Measurements from ENCODE around the gene SLC7A1.

The SLC7A1 gene

DNA sequence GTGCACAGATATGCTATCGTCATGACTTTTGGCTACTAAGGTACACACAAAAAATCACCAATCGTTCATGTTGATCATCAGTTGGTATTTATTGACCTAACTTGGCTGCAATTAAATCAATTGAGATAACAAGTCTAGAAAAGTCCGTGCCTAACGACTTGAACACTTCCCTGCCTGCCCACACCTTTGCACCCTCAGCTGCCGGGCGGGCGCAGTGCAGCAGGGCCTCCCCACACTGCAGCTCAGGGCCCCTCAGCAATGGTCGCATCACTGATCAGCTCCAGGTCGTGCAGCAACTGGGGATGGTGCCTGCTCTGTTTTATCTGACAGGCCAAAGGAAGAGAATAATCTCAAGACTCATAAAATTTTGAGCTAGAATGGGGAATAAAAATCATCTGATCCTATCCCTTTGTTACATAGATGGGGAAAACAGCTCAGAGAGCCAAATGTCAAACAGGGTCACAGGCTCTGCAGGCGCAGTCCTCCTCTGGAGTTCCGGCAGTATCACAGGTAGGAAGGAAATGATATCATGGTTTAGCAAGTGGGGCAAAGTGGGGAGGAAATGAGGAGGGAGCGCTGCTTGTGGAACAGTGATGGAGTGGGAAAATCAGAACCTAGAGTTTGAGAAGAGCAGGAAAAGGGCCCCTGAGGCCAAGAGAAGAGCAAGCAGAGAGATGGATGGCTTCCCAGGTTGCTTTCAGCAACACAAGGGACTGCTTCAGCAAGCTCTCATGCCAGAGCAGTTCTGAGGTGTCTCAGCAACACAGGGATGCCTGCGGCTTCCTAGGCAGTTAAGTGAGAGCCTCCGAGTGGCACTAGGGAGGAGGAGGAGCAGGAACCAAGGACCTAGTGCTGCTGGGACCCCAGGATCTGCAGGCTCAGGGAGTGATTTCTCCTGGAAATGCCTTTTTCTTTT lies 57.5 kb downstream of the SLC7A1 start:
- no peaks in the 10 kb centered on the region for H3K9me3 ChIP-seq (ENCODE audit: insufficient read depth, low read depth, low read length)
- H3K27me3 ChIP-seq (ENCODE audit: insufficient read depth, low read length), result no peaks in the 10 kb centered on the region
- peaks cover 16% of the 10 kb centered on the region for H3K4me1 ChIP-seq (ENCODE audit: insufficient read depth, low read length)
- H3K9ac ChIP-seq (ENCODE audit: low read depth, low read length), result no peak overlapping the region
- H3K36me3 ChIP-seq (ENCODE audit: insufficient read depth, low read depth, low read length), result peaks cover 44% of the 10 kb centered on the region
- H3K27ac ChIP-seq (ENCODE audit: low read length), result no peak overlapping the region
- no peak overlapping the region for H3K4me3 ChIP-seq (ENCODE audit: low read length)

DNA sequence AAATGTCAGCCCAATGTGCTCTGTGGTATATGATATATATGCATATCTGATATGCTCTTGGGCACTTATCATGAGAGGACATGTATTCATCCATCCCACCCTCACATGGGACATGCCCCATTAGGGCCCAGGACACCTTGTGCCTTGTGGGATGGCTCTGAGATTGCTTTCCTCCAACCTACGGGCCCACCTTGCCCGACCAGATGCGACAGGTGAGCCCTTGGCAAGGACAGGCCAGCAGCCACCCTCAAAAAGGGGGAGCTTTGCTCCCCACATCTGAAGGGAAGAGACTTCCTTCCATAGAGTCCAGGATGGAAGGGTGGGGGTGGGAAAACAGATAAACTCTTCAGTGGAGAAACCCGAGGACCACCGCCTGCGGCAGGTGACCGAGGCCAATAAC lies 58.6 kb downstream of the SLC7A1 start:
- Histone ChIP-seq H3K27me3 (ENCODE audit: insufficient read depth, low read length) (no peaks in the 10 kb centered on the region), H3K4me3 (ENCODE audit: low read length) (no peak overlapping the region), H3K9ac (ENCODE audit: low read depth, low read length) (no peak overlapping the region), H3K27ac (ENCODE audit: low read length) (no peak overlapping the region), H3K36me3 (ENCODE audit: insufficient read depth, low read depth, low read length) (peaks cover 55% of the 10 kb centered on the region), H3K9me3 (ENCODE audit: insufficient read depth, low read depth, low read length) (no peaks in the 10 kb centered on the region), H3K4me1 (ENCODE audit: insufficient read depth, low read length) (peaks cover 16% of the 10 kb centered on the region)

DNA sequence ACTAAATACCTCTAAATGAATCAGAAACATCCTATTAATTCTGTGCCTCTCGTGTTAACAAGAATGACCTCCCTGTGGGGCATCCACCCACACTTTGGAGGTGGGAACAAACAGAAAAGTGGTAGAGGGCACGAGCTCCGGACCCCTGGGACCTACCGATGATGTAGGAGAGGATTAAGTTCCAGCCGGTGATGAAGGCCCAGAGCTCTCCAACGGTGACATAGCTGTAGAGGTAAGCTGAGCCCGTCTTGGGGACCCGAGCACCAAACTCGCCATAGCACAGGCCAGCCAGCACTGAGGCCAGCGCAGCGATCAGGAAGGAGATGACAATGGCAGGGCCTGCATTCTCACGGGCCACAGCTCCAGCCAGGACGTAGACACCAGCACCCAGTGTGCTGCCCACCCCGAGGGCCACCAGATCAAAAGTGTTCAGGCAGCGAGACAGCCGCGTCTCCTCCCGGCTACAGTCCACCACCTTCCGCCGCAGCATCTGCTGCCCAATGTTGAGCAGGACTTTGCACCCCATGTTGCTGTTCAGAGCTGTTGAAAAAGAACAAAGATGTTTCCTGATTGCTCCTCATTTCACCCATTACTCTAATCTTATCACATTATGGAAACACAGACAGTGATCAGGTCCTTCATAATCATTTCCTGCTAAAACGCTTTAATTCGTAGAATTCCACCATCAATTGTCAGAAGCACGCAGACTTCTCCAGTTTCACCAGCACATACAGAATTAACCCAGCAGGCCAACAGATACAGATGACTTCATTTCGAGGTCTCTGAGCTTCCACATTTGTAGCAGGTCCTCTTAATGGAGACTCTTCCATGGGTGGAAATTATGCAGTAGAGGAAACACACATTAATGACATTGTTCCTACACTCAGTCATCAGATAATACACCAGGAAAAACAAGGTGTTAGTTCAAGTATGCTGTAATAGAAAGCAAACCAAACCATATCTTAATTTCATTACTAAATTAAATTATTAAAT lies 59.5 kb downstream of the SLC7A1 start:
- H3K4me3 ChIP-seq (ENCODE audit: low read length), result no peak overlapping the region
- no peak overlapping the region for H3K9ac ChIP-seq (ENCODE audit: low read depth, low read length)
- H3K4me1 ChIP-seq (ENCODE audit: insufficient read depth, low read length), result peaks cover 11% of the 10 kb centered on the region
- H3K36me3 ChIP-seq (ENCODE audit: insufficient read depth, low read depth, low read length), result peaks cover 63% of the 10 kb centered on the region
- H3K9me3 ChIP-seq (ENCODE audit: insufficient read depth, low read depth, low read length), result no peaks in the 10 kb centered on the region
- no peaks in the 10 kb centered on the region for H3K27me3 ChIP-seq (ENCODE audit: insufficient read depth, low read length)
- H3K27ac ChIP-seq (ENCODE audit: low read length), result no peak overlapping the region

DNA sequence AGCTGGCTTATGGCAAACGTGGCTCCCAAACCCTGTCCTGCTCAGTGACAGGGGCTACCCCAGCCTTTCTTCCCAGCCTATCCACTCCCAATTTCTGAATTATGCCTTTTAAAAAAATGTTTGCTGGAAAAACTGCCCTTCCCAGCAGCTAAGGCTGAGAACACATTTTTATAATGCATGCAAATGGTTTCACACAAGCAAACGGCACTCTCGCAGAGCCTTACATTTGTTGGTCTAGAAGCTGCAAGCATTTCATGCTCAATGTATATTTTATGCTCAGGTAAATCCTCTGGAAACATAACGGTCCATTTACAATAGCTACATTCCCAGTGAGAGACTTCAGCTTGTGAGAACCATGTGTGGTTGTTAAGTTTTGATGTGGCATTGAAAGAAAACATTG lies 61.4 kb downstream of the SLC7A1 start:
- Histone ChIP-seq H3K36me3 (ENCODE audit: insufficient read depth, low read depth, low read length) (peaks cover 82% of the 10 kb centered on the region), H3K4me1 (ENCODE audit: insufficient read depth, low read length) (no peaks in the 10 kb centered on the region), H3K27me3 (ENCODE audit: insufficient read depth, low read length) (no peaks in the 10 kb centered on the region), H3K9ac (ENCODE audit: low read depth, low read length) (no peak overlapping the region), H3K27ac (ENCODE audit: low read length) (no peak overlapping the region), H3K4me3 (ENCODE audit: low read length) (no peak overlapping the region), H3K9me3 (ENCODE audit: insufficient read depth, low read depth, low read length) (no peaks in the 10 kb centered on the region)

DNA sequence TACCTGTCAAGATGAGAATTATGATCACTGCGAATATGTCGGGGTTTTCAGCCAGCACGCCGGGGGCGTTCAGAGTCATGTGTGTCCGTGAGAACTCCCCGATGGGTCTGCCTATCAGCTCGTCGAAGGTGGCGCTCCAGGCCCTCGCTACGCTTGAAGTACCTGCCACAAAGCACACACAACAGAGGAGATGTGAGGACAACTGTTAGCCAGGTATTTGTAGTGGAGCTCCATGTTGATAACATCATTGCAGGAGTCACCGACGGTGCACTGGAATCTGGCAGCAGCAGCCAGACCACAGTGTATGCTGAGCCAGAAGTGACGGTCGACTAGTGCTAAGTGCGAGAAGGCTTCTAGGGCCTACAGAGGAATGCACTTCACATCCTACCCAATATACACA lies 62.7 kb downstream of the SLC7A1 start:
- Histone ChIP-seq H3K36me3 (ENCODE audit: insufficient read depth, low read depth, low read length) (peaks cover 94% of the 10 kb centered on the region), H3K4me1 (ENCODE audit: insufficient read depth, low read length) (no peaks in the 10 kb centered on the region), H3K4me3 (ENCODE audit: low read length) (no peak overlapping the region), H3K27me3 (ENCODE audit: insufficient read depth, low read length) (no peaks in the 10 kb centered on the region), H3K9ac (ENCODE audit: low read depth, low read length) (no peak overlapping the region), H3K27ac (ENCODE audit: low read length) (no peak overlapping the region), H3K9me3 (ENCODE audit: insufficient read depth, low read depth, low read length) (no peaks in the 10 kb centered on the region)

DNA sequence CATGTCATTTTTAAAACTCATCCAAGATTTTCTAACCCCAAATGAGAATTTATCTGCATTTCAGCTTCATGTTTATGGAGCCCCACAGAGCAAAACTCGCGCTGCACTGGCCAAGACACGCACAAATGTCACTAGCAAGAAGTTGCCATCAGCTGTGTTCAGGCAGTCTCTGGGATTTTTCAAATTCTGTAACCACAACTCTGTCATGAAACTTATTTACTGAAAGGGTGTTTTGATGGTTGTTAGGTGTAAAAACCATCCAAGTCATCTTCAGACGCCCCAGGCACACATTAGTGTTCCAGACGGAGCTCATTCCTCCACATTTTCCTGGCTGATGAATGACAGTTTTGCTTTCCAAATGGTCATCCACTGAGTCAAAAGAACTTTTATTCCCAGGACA lies 63.4 kb downstream of the SLC7A1 start:
- Histone ChIP-seq H3K27me3 (ENCODE audit: insufficient read depth, low read length) (no peaks in the 10 kb centered on the region), H3K36me3 (ENCODE audit: insufficient read depth, low read depth, low read length) (peaks cover 97% of the 10 kb centered on the region), H3K4me1 (ENCODE audit: insufficient read depth, low read length) (no peaks in the 10 kb centered on the region), H3K27ac (ENCODE audit: low read length) (no peak overlapping the region), H3K4me3 (ENCODE audit: low read length) (no peak overlapping the region), H3K9me3 (ENCODE audit: insufficient read depth, low read depth, low read length) (no peaks in the 10 kb centered on the region), H3K9ac (ENCODE audit: low read depth, low read length) (no peak overlapping the region)

DNA sequence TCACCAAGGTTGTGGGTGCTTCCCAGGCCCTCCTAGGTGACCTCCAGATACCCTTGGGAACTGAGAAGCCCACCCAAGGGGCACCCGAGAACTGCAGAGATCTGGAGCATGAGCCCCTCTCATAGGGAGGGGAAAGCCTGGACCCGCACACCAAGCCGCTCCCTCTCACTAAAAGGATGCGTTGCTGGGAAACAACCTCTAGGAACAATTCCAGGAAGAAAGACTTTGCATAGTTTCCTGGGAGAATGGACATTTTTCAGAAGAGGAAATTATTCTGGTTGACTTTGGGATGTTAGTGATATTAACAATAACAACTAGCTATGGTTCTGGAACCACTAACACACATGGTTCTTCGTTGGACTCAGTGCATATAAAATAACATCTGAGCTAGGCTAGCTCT lies 64.6 kb downstream of the SLC7A1 start:
- Histone ChIP-seq H3K27ac (ENCODE audit: low read length) (no peak overlapping the region), H3K27me3 (ENCODE audit: insufficient read depth, low read length) (no peaks in the 10 kb centered on the region), H3K9ac (ENCODE audit: low read depth, low read length) (no peak overlapping the region), H3K4me3 (ENCODE audit: low read length) (no peak overlapping the region), H3K4me1 (ENCODE audit: insufficient read depth, low read length) (no peaks in the 10 kb centered on the region), H3K9me3 (ENCODE audit: insufficient read depth, low read depth, low read length) (no peaks in the 10 kb centered on the region), H3K36me3 (ENCODE audit: insufficient read depth, low read depth, low read length) (peaks cover 97% of the 10 kb centered on the region)

DNA sequence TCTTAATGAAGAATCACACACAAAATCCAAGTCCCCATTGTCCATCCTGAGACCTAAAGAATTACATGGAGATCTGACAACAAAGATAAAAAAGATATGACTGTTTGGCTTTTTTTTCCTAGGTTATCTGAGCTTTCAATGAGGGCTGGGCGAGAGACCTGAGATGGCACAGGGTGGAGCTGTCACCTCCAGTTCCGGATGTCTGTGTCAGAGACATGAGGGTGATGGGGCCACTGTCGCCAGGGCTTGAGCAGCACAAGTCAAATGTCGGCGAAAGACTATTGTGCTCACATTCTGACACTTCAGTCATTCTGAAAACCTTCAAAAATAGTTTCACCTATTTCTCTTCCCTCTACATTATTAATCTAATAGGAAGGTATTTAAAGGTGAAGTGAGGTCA lies 65.7 kb downstream of the SLC7A1 start:
- Histone ChIP-seq H3K9me3 (ENCODE audit: insufficient read depth, low read depth, low read length) (no peaks in the 10 kb centered on the region), H3K4me3 (ENCODE audit: low read length) (no peak overlapping the region), H3K36me3 (ENCODE audit: insufficient read depth, low read depth, low read length) (peaks cover 96% of the 10 kb centered on the region), H3K9ac (ENCODE audit: low read depth, low read length) (no peak overlapping the region), H3K4me1 (ENCODE audit: insufficient read depth, low read length) (no peaks in the 10 kb centered on the region), H3K27ac (ENCODE audit: low read length) (no peak overlapping the region), H3K27me3 (ENCODE audit: insufficient read depth, low read length) (no peaks in the 10 kb centered on the region)

DNA sequence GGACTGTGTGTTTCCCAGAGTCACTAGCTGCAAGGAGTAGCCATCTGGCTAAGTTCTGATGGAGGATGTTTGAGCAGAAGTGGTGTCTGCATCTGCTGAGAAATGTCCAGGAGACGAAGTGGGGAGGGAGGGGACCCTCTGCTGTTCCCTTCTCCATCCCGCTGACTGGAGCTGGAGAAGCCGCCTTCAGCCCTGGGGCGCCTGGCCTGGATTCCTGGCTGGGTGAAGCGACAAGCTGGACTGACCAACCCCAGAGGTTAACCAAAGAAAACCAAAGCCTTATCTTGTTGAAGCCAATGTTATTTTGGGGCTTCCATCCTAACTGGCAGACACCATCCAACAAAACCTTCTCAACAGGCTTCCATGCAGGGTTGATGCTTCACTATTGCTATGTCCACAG lies 67.6 kb downstream of the SLC7A1 start:
- H3K36me3 ChIP-seq (ENCODE audit: insufficient read depth, low read depth, low read length), result peaks cover 96% of the 10 kb centered on the region
- no peak overlapping the region for H3K9ac ChIP-seq (ENCODE audit: low read depth, low read length)
- no peak overlapping the region for H3K27ac ChIP-seq (ENCODE audit: low read length)
- H3K9me3 ChIP-seq (ENCODE audit: insufficient read depth, low read depth, low read length), result no peaks in the 10 kb centered on the region
- no peak overlapping the region for H3K4me3 ChIP-seq (ENCODE audit: low read length)
- no peaks in the 10 kb centered on the region for H3K27me3 ChIP-seq (ENCODE audit: insufficient read depth, low read length)
- H3K4me1 ChIP-seq (ENCODE audit: insufficient read depth, low read length), result no peaks in the 10 kb centered on the region

DNA sequence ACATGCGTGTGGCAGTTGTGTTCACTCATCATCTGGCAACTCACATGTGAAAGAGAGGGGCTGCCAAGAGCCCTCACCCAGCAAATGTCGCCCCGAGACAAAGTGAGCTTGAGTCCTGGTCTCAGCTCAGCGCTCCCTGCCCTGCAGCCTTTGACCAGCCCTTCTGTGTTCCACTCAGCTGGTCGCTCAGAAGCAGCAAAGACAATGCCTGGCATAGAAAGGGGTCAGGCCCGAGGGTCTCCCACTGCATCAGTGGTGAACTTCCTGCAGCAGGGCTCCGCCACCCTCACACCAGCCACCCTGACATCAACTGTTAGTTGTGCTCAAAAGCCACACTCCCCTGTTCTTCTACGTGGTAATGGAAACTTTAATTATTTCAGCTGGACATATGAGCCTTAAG lies 68.0 kb downstream of the SLC7A1 start:
- Histone ChIP-seq H3K9me3 (ENCODE audit: insufficient read depth, low read depth, low read length) (no peaks in the 10 kb centered on the region), H3K4me1 (ENCODE audit: insufficient read depth, low read length) (no peaks in the 10 kb centered on the region), H3K27me3 (ENCODE audit: insufficient read depth, low read length) (no peaks in the 10 kb centered on the region), H3K27ac (ENCODE audit: low read length) (no peak overlapping the region), H3K9ac (ENCODE audit: low read depth, low read length) (no peak overlapping the region), H3K4me3 (ENCODE audit: low read length) (no peak overlapping the region), H3K36me3 (ENCODE audit: insufficient read depth, low read depth, low read length) (peaks cover 96% of the 10 kb centered on the region)

DNA sequence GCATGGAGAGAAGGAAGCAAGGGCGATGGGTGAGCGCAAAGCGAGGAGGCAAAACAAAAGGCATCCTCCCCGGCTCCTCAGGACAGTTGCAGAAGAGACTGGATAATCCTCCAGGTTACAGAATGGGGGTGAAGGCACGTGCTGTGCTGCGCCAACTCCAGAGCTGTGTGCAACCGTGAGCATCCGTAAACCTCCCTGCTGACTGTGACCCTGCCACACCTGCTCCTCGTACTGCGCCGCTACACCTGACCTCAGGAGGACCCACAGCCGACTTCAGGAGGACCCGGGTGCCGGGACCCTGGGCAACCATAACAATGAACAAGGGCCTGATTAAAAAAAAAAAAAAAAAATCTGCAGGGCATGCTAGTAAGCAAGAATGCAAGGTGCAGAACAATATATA lies 68.7 kb downstream of the SLC7A1 start:
- Histone ChIP-seq H3K27ac (ENCODE audit: low read length) (no peak overlapping the region), H3K4me1 (ENCODE audit: insufficient read depth, low read length) (no peaks in the 10 kb centered on the region), H3K4me3 (ENCODE audit: low read length) (no peak overlapping the region), H3K36me3 (ENCODE audit: insufficient read depth, low read depth, low read length) (peaks cover 96% of the 10 kb centered on the region), H3K27me3 (ENCODE audit: insufficient read depth, low read length) (no peaks in the 10 kb centered on the region), H3K9me3 (ENCODE audit: insufficient read depth, low read depth, low read length) (no peaks in the 10 kb centered on the region), H3K9ac (ENCODE audit: low read depth, low read length) (no peak overlapping the region)

Data from iPS-20b (cell line).